Trophoblast cell (in vitro differentiated cells and primary cell): Measurements from ENCODE around the gene SHCBP1L.
"Not testable (repeated sequence)": the region's sequence is repeated elsewhere in the genome, so short reads cannot be mapped to it uniquely, and the experiment has no call there.

Source experiments
- DNase-seq, 2 donors: peaks; one replicate each; pipeline ENCODE4 v3.0.0-alpha.2; 2016
- H2AFZ ChIP-seq: 2 replicates; pipeline ENCODE4 v1.6.1; 2013; ENCODE audit warnings: low read length, moderate library complexity, mild to moderate bottlenecking; ENCODE audit not compliant: insufficient read depth, poor library complexity
- H2AK5ac ChIP-seq: 2 replicates; pipeline ENCODE4 v1.6.1; 2013; ENCODE audit warnings: mild to moderate bottlenecking, low read length
- H2BK120ac ChIP-seq: 2 replicates; pipeline ENCODE4 v1.6.1; 2013; ENCODE audit warnings: low read length, mild to moderate bottlenecking, moderate library complexity; ENCODE audit not compliant: insufficient read depth, poor library complexity
- H2BK12ac ChIP-seq: 2 replicates; pipeline ENCODE4 v1.6.1; 2013; ENCODE audit warnings: mild to moderate bottlenecking, low read length, moderate library complexity
- H2BK5ac ChIP-seq: 2 replicates; pipeline ENCODE4 v1.6.1; 2013; ENCODE audit warnings: low read length, low read depth, moderate library complexity, mild to moderate bottlenecking; ENCODE audit not compliant: poor library complexity
- H3K14ac ChIP-seq: 2 replicates; pipeline ENCODE4 v1.6.1; 2013; ENCODE audit warnings: mild to moderate bottlenecking, low read length
- H3K18ac ChIP-seq: 2 replicates; pipeline ENCODE4 v1.6.1; 2013; ENCODE audit warnings: mild to moderate bottlenecking, low read length
- H3K23ac ChIP-seq: 2 replicates; pipeline ENCODE4 v1.6.1; 2013; ENCODE audit warnings: low read length
- H3K27ac ChIP-seq: 2 replicates; pipeline ENCODE4 v1.5.1; 2013; ENCODE audit warnings: low read depth, mild to moderate bottlenecking, inconsistent platforms, low read length, moderate library complexity
- H3K27me3 ChIP-seq: 2 replicates; pipeline ENCODE4 v1.6.1; 2013; ENCODE audit warnings: inconsistent platforms, mild to moderate bottlenecking, low read length, moderate library complexity; ENCODE audit not compliant: insufficient read depth
- H3K36me3 ChIP-seq, 2 experiments: 1 replicate in 1 of 2; 2 replicates in 1 of 2; pipeline ENCODE4 v1.6.1; 2013; ENCODE audit warnings: low read length in 2 of 2, mild to moderate bottlenecking in 2 of 2, moderate library complexity in 1 of 2; ENCODE audit not compliant: insufficient read depth in 2 of 2, control insufficient read depth in 1 of 2
- H3K4ac ChIP-seq: 2 replicates; pipeline ENCODE4 v1.6.1; 2013; ENCODE audit warnings: low read depth, mild to moderate bottlenecking, low read length, moderate library complexity
- H3K4me1 ChIP-seq, 2 experiments: 1 replicate in 1 of 2; 2 replicates in 1 of 2; pipeline ENCODE4 v1.6.1; 2013; ENCODE audit warnings: low read length in 2 of 2, mild to moderate bottlenecking in 2 of 2, moderate library complexity in 1 of 2; ENCODE audit not compliant: insufficient read depth in 2 of 2, control insufficient read depth in 1 of 2
- H3K4me2 ChIP-seq: 2 replicates; pipeline ENCODE4 v1.6.1; 2013; ENCODE audit warnings: inconsistent platforms, mild to moderate bottlenecking, low read length, moderate library complexity
- H3K4me3 ChIP-seq: 2 replicates; pipeline ENCODE4 v1.5.1; 2013; ENCODE audit warnings: mild to moderate bottlenecking, low read depth, low read length, inconsistent platforms
- H3K79me1 ChIP-seq: one replicate; pipeline ENCODE4 v1.6.1; 2013; ENCODE audit warnings: low read length
- H3K79me2 ChIP-seq: 2 replicates; pipeline ENCODE4 v1.6.1; 2013; ENCODE audit warnings: low read length, mild to moderate bottlenecking; ENCODE audit not compliant: control insufficient read depth, insufficient read depth, poor library complexity
- H3K9ac ChIP-seq: 2 replicates; pipeline ENCODE4 v1.6.1; 2013; ENCODE audit warnings: mild to moderate bottlenecking, low read length
- H3K9me3 ChIP-seq: 2 replicates; pipeline ENCODE4 v1.6.1; 2013; ENCODE audit warnings: low read depth, mild to moderate bottlenecking, control low read depth, inconsistent platforms, low read length; ENCODE audit not compliant: insufficient read depth
- H4K12ac ChIP-seq: 2 replicates; pipeline ENCODE4 v1.6.1; 2013; ENCODE audit warnings: low read depth, mild to moderate bottlenecking, low read length, moderate library complexity
- H4K8ac ChIP-seq: 2 replicates; pipeline ENCODE4 v1.6.1; 2013; ENCODE audit warnings: low read depth, mild to moderate bottlenecking, low read length, moderate library complexity
- H4K91ac ChIP-seq: one replicate; pipeline ENCODE4 v1.6.1; 2013; ENCODE audit warnings: low read depth, mild to moderate bottlenecking, low read length, moderate library complexity
- WGBS: extraction: QIAGEN DNeasy Blood & Tissue Kit; methylation state at CpG from one replicate; pipeline ENCODE4 v1.1.7; 2013; ENCODE audit warnings: missing lambda C conversion rate; ENCODE audit not compliant: insufficient read length, insufficient coverage; ENCODE audit errors: extremely low coverage; 5-methylcytosine and 5-hydroxymethylcytosine counted together

The SHCBP1L gene

DNA sequence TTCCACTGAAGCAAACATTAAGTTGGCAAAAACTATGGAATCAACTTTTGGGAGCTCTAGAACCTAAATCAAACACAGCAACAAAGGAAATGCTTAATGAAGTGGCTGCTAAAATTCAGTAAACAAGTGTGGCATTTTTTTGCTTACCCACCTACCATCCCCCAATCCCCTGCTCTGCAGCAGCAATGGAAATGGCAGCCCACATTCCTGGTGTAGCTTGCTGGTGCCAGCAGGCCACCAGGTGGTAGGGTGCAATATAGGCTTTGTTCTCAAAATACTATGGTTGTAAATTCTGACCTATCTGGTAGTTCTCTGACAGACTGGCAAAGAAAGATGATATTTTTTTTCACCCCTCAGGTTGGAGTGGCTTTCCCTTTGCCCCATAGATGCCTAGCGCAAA lies 42.8 kb downstream of the SHCBP1L start:
- Histone ChIP-seq H3K18ac (no peak overlapping the region), H2BK120ac (no peak overlapping the region), H3K4me2 (no peak overlapping the region), H2BK12ac (no peak overlapping the region), H3K9me3 (no peaks in the 10 kb centered on the region), H3K79me2 (no peaks in the 10 kb centered on the region), H2AK5ac (no peak overlapping the region), H4K8ac (no peak overlapping the region), H3K27ac (no peak overlapping the region), H3K36me3 (no peaks in the 10 kb centered on the region), H3K4ac (no peak overlapping the region), H2AFZ (no peak overlapping the region), H3K27me3 (no peaks in the 10 kb centered on the region), H2BK5ac (no peak overlapping the region), H3K9ac (no peak overlapping the region), H3K79me1 (no peaks in the 10 kb centered on the region), H3K4me3 (no peak overlapping the region), H3K4me1 (no peaks in the 10 kb centered on the region), H4K12ac (no peak overlapping the region), H4K91ac (no peak overlapping the region), H3K14ac (no peak overlapping the region), H3K23ac (no peak overlapping the region)
- no CpG with 5 or more reads among the region's 1 CpG for WGBS
- peak; percentile 4 to 41 for DNase-seq

DNA sequence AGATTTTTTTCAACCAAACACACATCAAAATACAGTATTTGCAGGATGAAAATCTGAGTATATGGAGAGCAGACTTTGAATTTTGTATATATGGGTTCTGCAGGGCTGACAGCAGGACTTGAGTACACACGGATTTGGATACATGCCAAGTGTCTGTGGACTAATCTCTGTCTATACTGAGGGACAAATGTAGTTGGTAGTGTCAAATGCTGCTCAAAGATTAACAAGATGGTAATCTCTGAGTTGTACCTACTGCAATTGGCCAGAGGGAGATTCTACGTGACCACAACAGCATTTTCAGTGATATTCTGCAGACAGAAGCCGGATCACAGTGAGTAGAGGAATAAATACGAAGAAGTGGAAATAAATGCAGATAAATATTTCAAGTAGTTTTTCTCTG lies 43.4 kb downstream of the SHCBP1L start:
- no peak overlapping the region for H2BK12ac ChIP-seq
- no peak overlapping the region for H3K14ac ChIP-seq
- H3K4me1 ChIP-seq, result no peaks in the 10 kb centered on the region
- H2AFZ ChIP-seq, result no peak overlapping the region
- no peak overlapping the region for H4K91ac ChIP-seq
- H3K27ac ChIP-seq, result no peak overlapping the region
- H3K9ac ChIP-seq, result no peak overlapping the region
- no peaks in the 10 kb centered on the region for H3K9me3 ChIP-seq
- no peak overlapping the region for H3K4ac ChIP-seq
- H3K23ac ChIP-seq, result no peak overlapping the region
- H4K8ac ChIP-seq, result no peak overlapping the region
- no peak for DNase-seq
- no peaks in the 10 kb centered on the region for H3K36me3 ChIP-seq
- no peak overlapping the region for H2AK5ac ChIP-seq
- no peaks in the 10 kb centered on the region for H3K79me2 ChIP-seq
- no peak overlapping the region for H4K12ac ChIP-seq
- no peak overlapping the region for H3K4me2 ChIP-seq
- no peak overlapping the region for H2BK120ac ChIP-seq
- no peak overlapping the region for H2BK5ac ChIP-seq
- H3K27me3 ChIP-seq, result no peaks in the 10 kb centered on the region
- no peak overlapping the region for H3K4me3 ChIP-seq
- no peak overlapping the region for H3K18ac ChIP-seq
- no CpG with 5 or more reads among the region's 4 CpGs for WGBS
- H3K79me1 ChIP-seq, result no peaks in the 10 kb centered on the region

DNA sequence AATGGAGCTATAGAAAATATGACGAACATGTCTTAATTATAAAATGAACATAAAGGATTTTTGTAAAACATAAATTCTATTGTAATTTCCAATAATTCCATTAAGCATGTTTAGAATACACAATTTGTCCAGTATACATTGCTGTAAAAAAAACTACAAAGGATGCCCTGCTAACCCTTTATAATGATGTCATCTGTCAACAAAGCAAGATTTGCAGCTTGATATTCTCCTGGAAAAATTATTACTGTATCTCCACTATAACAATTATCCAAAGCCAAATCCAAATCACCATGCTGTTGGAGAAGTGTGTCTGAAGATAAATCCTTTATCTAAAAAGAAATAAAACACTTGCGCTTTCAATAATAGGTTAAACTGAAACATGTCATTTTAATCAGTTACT lies 47.6 kb downstream of the SHCBP1L start:
- Histone ChIP-seq H3K79me2 (no peaks in the 10 kb centered on the region), H2BK120ac (no peak overlapping the region), H3K79me1 (no peaks in the 10 kb centered on the region), H2BK12ac (no peak overlapping the region), H2AK5ac (no peak overlapping the region), H2AFZ (no peak overlapping the region), H4K8ac (no peak overlapping the region), H3K9me3 (no peaks in the 10 kb centered on the region), H3K4me3 (no peak overlapping the region), H2BK5ac (no peak overlapping the region), H3K14ac (no peak overlapping the region), H3K36me3 (no peaks in the 10 kb centered on the region), H3K18ac (no peak overlapping the region), H3K27me3 (no peaks in the 10 kb centered on the region), H4K12ac (no peak overlapping the region), H3K4me1 (no peaks in the 10 kb centered on the region), H3K23ac (no peak overlapping the region), H3K4ac (no peak overlapping the region), H3K4me2 (no peak overlapping the region), H4K91ac (no peak overlapping the region), H3K9ac (no peak overlapping the region), H3K27ac (no peak overlapping the region)
- DNase-seq, result no peak
- no CpG with 5 or more reads among the region's 2 CpGs for WGBS

DNA sequence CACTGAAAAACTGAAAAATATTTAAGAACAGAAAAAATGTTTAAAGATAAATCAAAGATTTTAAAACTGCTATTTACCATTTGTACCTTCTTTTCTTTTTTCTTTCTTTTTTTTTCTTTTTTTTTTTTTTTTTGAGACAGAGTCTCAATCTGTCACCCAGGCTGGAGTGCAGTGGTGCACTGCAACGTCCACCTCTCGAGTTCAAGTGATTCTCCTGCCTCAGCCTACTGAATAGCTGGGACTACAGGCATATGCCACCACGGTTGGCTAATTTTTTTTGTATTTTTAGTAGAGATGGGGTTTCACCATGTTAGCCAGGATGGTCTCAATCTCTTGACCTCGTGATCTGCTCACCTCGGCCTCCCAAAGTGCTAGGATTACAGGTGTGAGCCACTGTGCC lies 51.0 kb downstream of the SHCBP1L start:
- not testable (repeated sequence) for H3K4ac ChIP-seq, H4K12ac ChIP-seq, H3K79me2 ChIP-seq, H3K4me1 ChIP-seq, H2BK120ac ChIP-seq, H2BK12ac ChIP-seq, H3K4me2 ChIP-seq, H4K91ac ChIP-seq, H3K27me3 ChIP-seq, H3K27ac ChIP-seq, H4K8ac ChIP-seq, H3K4me3 ChIP-seq, H3K79me1 ChIP-seq, H3K14ac ChIP-seq, H3K9ac ChIP-seq, H3K18ac ChIP-seq, H2AK5ac ChIP-seq, H2AFZ ChIP-seq, H3K9me3 ChIP-seq, DNase-seq, H2BK5ac ChIP-seq, H3K23ac ChIP-seq, H3K36me3 ChIP-seq
- WGBS, result no CpG with 5 or more reads among the region's 5 CpGs
